HepG2 (cell line): Measurements from ENCODE around the gene C1QL2. TPM values are rescaled to one million over a fixed set of nuclear protein-coding genes. Genes with fewer than 3 reads are reported as not detected.

Experiments
- ATAC-seq: fragments of 200-7000 bp; cut with Tn5 transposase; 3 replicates; pipeline ENCODE4 v1.9.1; 2020; ENCODE audit warnings: mild to moderate bottlenecking, moderate library complexity
- BruUV-seq: library from RNA; stranded (reverse); fragments of 400-500 nt; replicated peaks from 2 replicates; lab custom pipeline; 2021; lab: Mats Ljungman, UMichigan
- CTCF ChIA-PET: fragments of 300-600 bp; formaldehyde crosslinking; extraction: SDS; loops from one replicate; lab custom pipeline; 2021; ENCODE audit warnings: low total read pairs, inconsistent platforms, low intra/inter-chr PET ratio; lab: Yijun Ruan, JAX
- POLR2A ChIA-PET: fragments of 350-600 bp; sonication (Branson Sonifier 250); formaldehyde crosslinking; loops from one replicate; lab custom pipeline; 2020; ENCODE audit warnings: antibody characterized with exemption, inconsistent platforms; lab: Yijun Ruan, JAX
- DNase-seq: peaks from one replicate; pipeline ENCODE4 v3.0.0-alpha.2; 2015; ENCODE audit warnings: low spot score
- FAIRE-seq: peaks from 3 replicates; lab custom pipeline; 2011; peaks lifted over from hg19 to GRCh38; lab: Jason Lieb, UNC
- H2AFZ ChIP-seq: one replicate; pipeline ENCODE4 v1.6.1; 2011; ENCODE audit warnings: low read length, inconsistent platforms
- H3K27ac ChIP-seq: fragments of 300-600 bp; 3 replicates; pipeline ENCODE4 v1.8.0; 2011; ENCODE audit warnings: mixed run types, mild to moderate bottlenecking, mixed read lengths, low read length, inconsistent platforms; ENCODE audit not compliant: insufficient read depth; ENCODE audit errors: extremely low read length
- H3K27me3 ChIP-seq, 2 experiments: fragments of 200-600 bp in 1 of 2; 2 replicates in 1 of 2; 3 replicates in 1 of 2; pipeline versions ENCODE4 v1.6.0 to v1.8.0; 2011; ENCODE audit warnings: low read length in 2 of 2, mild to moderate bottlenecking in 2 of 2, moderate library complexity in 2 of 2, inconsistent platforms in 1 of 2; ENCODE audit not compliant: insufficient read depth in 2 of 2, control insufficient read depth in 1 of 2
- H3K36me3 ChIP-seq, 2 experiments: fragments of 200-600 bp in 1 of 2; replicated peaks in 1 of 2; 2 replicates in 1 of 2; 3 replicates in 1 of 2; pipeline versions ENCODE4 v1.5.1 to v1.8.0; 2011; ENCODE audit warnings: low read length in 2 of 2, inconsistent platforms in 1 of 2; ENCODE audit not compliant: insufficient read depth in 2 of 2, control insufficient read depth in 1 of 2
- H3K4me1 ChIP-seq: 2 replicates; pipeline ENCODE4 v1.5.1; 2012; ENCODE audit warnings: low read length, inconsistent platforms; ENCODE audit not compliant: insufficient read depth
- H3K4me2 ChIP-seq: 2 replicates; pipeline ENCODE4 v1.6.0; 2011; ENCODE audit warnings: low read depth, low read length, inconsistent platforms
- H3K4me3 ChIP-seq, 3 experiments: fragments of 200-600 bp in 1 of 3; sonication (generic), shearing (Covaris generic) in 1 of 3; replicated peaks in 1 of 3; 2 replicates each; pipeline ENCODE4 v1.5.1; 2011 to 2016; ENCODE audit warnings: low read length in 3 of 3, inconsistent platforms in 2 of 3, low read depth in 2 of 3, mild to moderate bottlenecking in 2 of 3, control low read depth in 1 of 3, mixed read lengths in 1 of 3; ENCODE audit not compliant: insufficient read depth in 1 of 3
- H3K79me2 ChIP-seq: one replicate; pipeline ENCODE4 v1.6.1; 2011; ENCODE audit warnings: low read length, inconsistent platforms; ENCODE audit not compliant: insufficient read depth
- H3K9ac ChIP-seq: 2 replicates; pipeline ENCODE4 v1.6.0; 2011; ENCODE audit warnings: mild to moderate bottlenecking, low read depth, low read length, inconsistent platforms; ENCODE audit not compliant: insufficient read depth
- H3K9me3 ChIP-seq: 2 replicates; pipeline ENCODE4 v1.5.1; 2012; ENCODE audit warnings: mild to moderate bottlenecking, low read length
- H4K20me1 ChIP-seq: 2 replicates; pipeline ENCODE4 v1.6.0; 2011; ENCODE audit warnings: inconsistent platforms, mild to moderate bottlenecking, low read length, moderate library complexity; ENCODE audit not compliant: insufficient read depth
- CC2D1A ChIP-seq: sonication (generic); formaldehyde crosslinking; IDR thresholded peaks from 2 replicates; pipeline ENCODE4 v1.8.1; 2023; ENCODE audit warnings: mild to moderate bottlenecking, missing genetic modification reagents
- FOXP1 ChIP-seq, 2 experiments: fragments of 450-650 bp in 1 of 2; IDR thresholded peaks; 2 replicates each; pipeline ENCODE4 v1.6.1; 2017 to 2018; ENCODE audit warnings: antibody characterized with exemption in 1 of 2
- GZF1 ChIP-seq: sonication (generic); formaldehyde crosslinking; IDR thresholded peaks from 2 replicates; pipeline ENCODE4 v1.5.1; 2020; ENCODE audit warnings: mild to moderate bottlenecking, missing genetic modification reagents
- JARID2 ChIP-seq: sonication (generic); formaldehyde crosslinking; IDR thresholded peaks from 2 replicates; pipeline ENCODE4 v1.8.1; 2023; ENCODE audit warnings: missing genetic modification reagents, inconsistent platforms; ENCODE audit not compliant: insufficient replicate concordance
- NFYB ChIP-seq: sonication (generic); formaldehyde crosslinking; IDR thresholded peaks from 2 replicates; pipeline ENCODE4 v1.4.0; 2020; ENCODE audit warnings: missing genetic modification reagents
- PCBP2 ChIP-seq: fragments of 200-400 bp; formaldehyde crosslinking; optimal IDR thresholded peaks from 2 replicates; pipeline ENCODE3; 2018; ENCODE audit warnings: low read length, low read depth; ENCODE audit not compliant: poor library complexity, severe bottlenecking
- RFXAP ChIP-seq: sonication (generic); formaldehyde crosslinking; IDR thresholded peaks from 2 replicates; pipeline ENCODE4 v1.4.0; 2020; ENCODE audit warnings: missing genetic modification reagents, borderline replicate concordance
- SAP130 ChIP-seq: IDR thresholded peaks from 2 replicates; pipeline ENCODE4 v1.6.1; 2016; ENCODE audit warnings: low read depth
- SSRP1 ChIP-seq: IDR thresholded peaks from 2 replicates; pipeline ENCODE4 v1.6.1; 2016; ENCODE audit warnings: control low read depth
- YY1 ChIP-seq: IDR thresholded peaks from 2 replicates; pipeline ENCODE4 v1.6.1; 2011; ENCODE audit warnings: low read length, low read depth, moderate library complexity, mild to moderate bottlenecking; ENCODE audit not compliant: insufficient read depth, insufficient replicate concordance
- ZC3H13 ChIP-seq: sonication (generic); formaldehyde crosslinking; IDR thresholded peaks from 2 replicates; pipeline ENCODE4 v1.8.1; 2023; ENCODE audit warnings: mild to moderate bottlenecking, missing genetic modification reagents, moderate library complexity
- ZNF121 ChIP-seq: sonication (generic); formaldehyde crosslinking; IDR thresholded peaks from 2 replicates; pipeline ENCODE4 v1.5.0; 2020; ENCODE audit warnings: mild to moderate bottlenecking, missing genetic modification reagents
- ZNF616 ChIP-seq: sonication (generic); formaldehyde crosslinking; IDR thresholded peaks from 2 replicates; pipeline ENCODE4 v1.5.0; 2020; ENCODE audit warnings: low read depth, mild to moderate bottlenecking, missing genetic modification reagents
- ZNF7 ChIP-seq: IDR thresholded peaks from 2 replicates; pipeline ENCODE4 v1.6.1; 2016; ENCODE audit warnings: missing biosample characterization, missing genetic modification reagents
- WGBS: methylation state at CpG from one replicate; pipeline ENCODE4 v1.1.6; 2017; ENCODE audit warnings: low lambda C conversion rate; 5-methylcytosine and 5-hydroxymethylcytosine counted together
- in situ Hi-C: cut with HindIII; loops from 2 replicates; pipeline ENCODE4 v1.10.0; 2017; ENCODE audit warnings: low pct_unique_long_range_greater_than_20kb; ENCODE audit not compliant: extremely low pct_ligation_motif_present
- intact Hi-C: fragments of 100-400 bp; cut with micrococcal nuclease; formaldehyde crosslinking; loops from one replicate; pipeline ENCODE4 v1.10.0; 2022; ENCODE audit not compliant: unreplicated experiment
- polyA plus RNA-seq, 8 experiments: library from polyadenylated mRNA; depleted of rRNA in 3 of 8; stranded (reverse) in 7 of 8; unstranded in 1 of 8; fragments of >200 nt; fragmentation: Illumina TruSeq in 4 of 8; extraction: Trizol in 4 of 8; gene quantifications; 2 replicates each; pipeline versions ENCODE4 v1.2.1 to v1.2.3, GENCODE V29; 2011 to 2016; ENCODE audit warnings: low read depth in 4 of 8, missing spikeins in 1 of 8, mixed read lengths in 1 of 8; ENCODE audit not compliant: insufficient read depth in 1 of 8
- total RNA-seq, 5 experiments: library from RNA; depleted of rRNA; stranded (reverse); fragments of >200 nt; fragmentation: Illumina TruSeq; extraction: Trizol; gene quantifications; 2 replicates each; pipeline ENCODE4 v1.2.3, GENCODE V29; 2016; ENCODE audit warnings: low read depth in 1 of 5
- TF ChIP-seq, protein P1 (sequence below): sonication (generic); formaldehyde crosslinking; IDR thresholded peaks from 2 replicates; pipeline ENCODE4 v1.4.0; 2020; ENCODE audit warnings: mild to moderate bottlenecking, missing genetic modification reagents
- TF ChIP-seq, protein P2 (sequence below): sonication (generic); formaldehyde crosslinking; IDR thresholded peaks from 2 replicates; pipeline ENCODE4 v1.4.0; 2020; ENCODE audit warnings: mild to moderate bottlenecking, low read depth, missing genetic modification reagents
- TF ChIP-seq, protein P3 (sequence below): fragments of 450-650 bp; IDR thresholded peaks from 2 replicates; pipeline ENCODE4 v1.6.1; 2017; ENCODE audit warnings: mild to moderate bottlenecking
- TF ChIP-seq, protein P4 (sequence below): sonication (generic); formaldehyde crosslinking; IDR thresholded peaks from 2 replicates; pipeline ENCODE4 v1.5.0; 2020; ENCODE audit warnings: missing genetic modification reagents

The C1QL2 gene
- total and polyA plus RNA-seq, 2 of the 13 experiments (the other 11 are each of a cell fraction or from before 2014, with no cell fraction given) = not detected

DNA sequence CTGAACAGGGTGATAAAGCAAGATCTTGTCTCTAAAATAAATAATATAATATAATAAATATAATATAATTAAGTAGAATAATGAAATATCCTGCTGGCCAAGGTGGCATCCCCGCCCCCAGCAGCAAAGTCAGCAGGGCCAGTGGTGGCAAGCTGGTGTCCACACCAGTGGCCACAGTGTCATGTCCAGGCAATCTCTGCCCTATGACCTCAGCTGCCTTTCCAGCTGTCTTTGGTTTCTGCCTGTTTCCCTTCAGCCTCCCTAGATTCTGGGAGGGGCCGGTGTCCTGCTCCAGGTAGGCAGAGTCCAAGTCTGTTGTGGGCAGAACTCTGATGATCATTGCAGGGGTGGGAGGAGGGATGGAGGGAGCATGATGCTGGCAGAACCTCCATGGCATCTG is 48.9 kb upstream of the C1QL2 start:
- Histone ChIP-seq H3K36me3 (no peaks in the 10 kb centered on the region), H3K79me2 (no peaks in the 10 kb centered on the region), H3K27ac (no peak overlapping the region), H4K20me1 (no peaks in the 10 kb centered on the region), H3K4me2 (no peak overlapping the region), H3K4me1 (no peaks in the 10 kb centered on the region), H3K9me3 (no peaks in the 10 kb centered on the region), H3K4me3 (no peak overlapping the region), H3K9ac (no peak overlapping the region), H3K27me3 (peaks cover 2 to 14% of the 10 kb centered on the region in 2 experiments; a peak in 3 of 5 replicates), H2AFZ (no peak overlapping the region)
- no TSS peak for BruUV-seq
- ChIA-PET POLR2A (no interaction called here), CTCF (no interaction called here)
- intact Hi-C loops = no loop called here
- no peak for ATAC-seq
- FAIRE-seq = no peak
- no peak for DNase-seq
- in situ Hi-C loops = no loop called here
- 6% methylated on average over 2 of the region's 2 CpGs for WGBS
- no peak for TF ChIP-seq GZF1 (CRISPR knock-in tag)
- TF ChIP-seq, protein P1, sequence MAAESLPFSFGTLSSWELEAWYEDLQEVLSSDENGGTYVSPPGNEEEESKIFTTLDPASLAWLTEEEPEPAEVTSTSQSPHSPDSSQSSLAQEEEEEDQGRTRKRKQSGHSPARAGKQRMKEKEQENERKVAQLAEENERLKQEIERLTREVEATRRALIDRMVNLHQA (CRISPR knock-in tag) = no peak
- TF ChIP-seq, protein P2, sequence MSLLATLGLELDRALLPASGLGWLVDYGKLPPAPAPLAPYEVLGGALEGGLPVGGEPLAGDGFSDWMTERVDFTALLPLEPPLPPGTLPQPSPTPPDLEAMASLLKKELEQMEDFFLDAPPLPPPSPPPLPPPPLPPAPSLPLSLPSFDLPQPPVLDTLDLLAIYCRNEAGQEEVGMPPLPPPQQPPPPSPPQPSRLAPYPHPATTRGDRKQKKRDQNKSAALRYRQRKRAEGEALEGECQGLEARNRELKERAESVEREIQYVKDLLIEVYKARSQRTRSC (CRISPR knock-in tag) = no peak
- TF ChIP-seq FOXP1 (IDR thresholded peaks at IDR 0.05) = no peak
- no peak for TF ChIP-seq FOXP1 (CRISPR knock-in tag; IDR thresholded peaks at IDR 0.05)
- TF ChIP-seq PCBP2 = no peak
- TF ChIP-seq ZNF7 (CRISPR knock-in tag) = no peak
- TF ChIP-seq, protein P3, sequence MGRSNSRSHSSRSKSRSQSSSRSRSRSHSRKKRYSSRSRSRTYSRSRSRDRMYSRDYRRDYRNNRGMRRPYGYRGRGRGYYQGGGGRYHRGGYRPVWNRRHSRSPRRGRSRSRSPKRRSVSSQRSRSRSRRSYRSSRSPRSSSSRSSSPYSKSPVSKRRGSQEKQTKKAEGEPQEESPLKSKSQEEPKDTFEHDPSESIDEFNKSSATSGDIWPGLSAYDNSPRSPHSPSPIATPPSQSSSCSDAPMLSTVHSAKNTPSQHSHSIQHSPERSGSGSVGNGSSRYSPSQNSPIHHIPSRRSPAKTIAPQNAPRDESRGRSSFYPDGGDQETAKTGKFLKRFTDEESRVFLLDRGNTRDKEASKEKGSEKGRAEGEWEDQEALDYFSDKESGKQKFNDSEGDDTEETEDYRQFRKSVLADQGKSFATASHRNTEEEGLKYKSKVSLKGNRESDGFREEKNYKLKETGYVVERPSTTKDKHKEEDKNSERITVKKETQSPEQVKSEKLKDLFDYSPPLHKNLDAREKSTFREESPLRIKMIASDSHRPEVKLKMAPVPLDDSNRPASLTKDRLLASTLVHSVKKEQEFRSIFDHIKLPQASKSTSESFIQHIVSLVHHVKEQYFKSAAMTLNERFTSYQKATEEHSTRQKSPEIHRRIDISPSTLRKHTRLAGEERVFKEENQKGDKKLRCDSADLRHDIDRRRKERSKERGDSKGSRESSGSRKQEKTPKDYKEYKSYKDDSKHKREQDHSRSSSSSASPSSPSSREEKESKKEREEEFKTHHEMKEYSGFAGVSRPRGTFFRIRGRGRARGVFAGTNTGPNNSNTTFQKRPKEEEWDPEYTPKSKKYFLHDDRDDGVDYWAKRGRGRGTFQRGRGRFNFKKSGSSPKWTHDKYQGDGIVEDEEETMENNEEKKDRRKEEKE = no peak
- no peak for TF ChIP-seq ZC3H13 (CRISPR knock-in tag)
- no peak for TF ChIP-seq ZNF121 (CRISPR knock-in tag)
- TF ChIP-seq NFYB (CRISPR knock-in tag) = no peak
- TF ChIP-seq SSRP1 (CRISPR knock-in tag) = no peak
- TF ChIP-seq, protein P4, sequence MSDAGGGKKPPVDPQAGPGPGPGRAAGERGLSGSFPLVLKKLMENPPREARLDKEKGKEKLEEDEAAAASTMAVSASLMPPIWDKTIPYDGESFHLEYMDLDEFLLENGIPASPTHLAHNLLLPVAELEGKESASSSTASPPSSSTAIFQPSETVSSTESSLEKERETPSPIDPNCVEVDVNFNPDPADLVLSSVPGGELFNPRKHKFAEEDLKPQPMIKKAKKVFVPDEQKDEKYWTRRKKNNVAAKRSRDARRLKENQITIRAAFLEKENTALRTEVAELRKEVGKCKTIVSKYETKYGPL = no peak
- no peak for TF ChIP-seq YY1
- TF ChIP-seq CC2D1A (CRISPR knock-in tag) = no peak
- TF ChIP-seq ZNF616 = no peak
- no peak for TF ChIP-seq JARID2 (CRISPR knock-in tag)
- no peak for TF ChIP-seq RFXAP (CRISPR knock-in tag)
- TF ChIP-seq SAP130 (CRISPR knock-in tag) = no peak
